Measurements from ENCODE around the gene MMP20.

- TF ChIP-seq CTCF (IDR thresholded peaks at IDR 0.05; ENCODE audit: low read length): no peak
- TF ChIP-seq EZH2 (IDR thresholded peaks at IDR 0.05; ENCODE audit: borderline replicate concordance, low read length): no peak
Observed at GRCh38 chr11:102527684-102528083, 97.4 kb downstream of the MMP20 start.
